Fibroblast of villous mesenchyme (primary cell): ENCODE results near the gene DVL2. TPM values are rescaled to one million over a fixed set of nuclear protein-coding genes. Genes with fewer than 3 reads are reported as not detected.
A peak's percentile ranks its signal among the peaks of the same experiment; 100 is the strongest.
"Not testable (repeated sequence)": the region's sequence is repeated elsewhere in the genome, so short reads cannot be mapped to it uniquely, and the experiment has no call there.

ENCODE experiments used
- DNase-seq: peaks from one replicate; pipeline ENCODE4 v3.0.0-alpha.2; 2010; ENCODE audit warnings: low read depth
- H3K4me3 ChIP-seq: 2 replicates; pipeline ENCODE4 v1.5.1; 2011; ENCODE audit warnings: low read depth, mild to moderate bottlenecking, low read length
- CTCF ChIP-seq: IDR thresholded peaks from 2 replicates; pipeline ENCODE4 v1.5.1; 2012; ENCODE audit warnings: low read depth, mild to moderate bottlenecking, low read length; ENCODE audit not compliant: insufficient read depth
- total RNA-seq: library from RNA; depleted of rRNA; stranded (reverse); fragments of >200 nt; gene quantifications from 2 replicates; pipeline ENCODE4 v1.2.3, GENCODE V29; 2012

Gene DVL2
- total RNA-seq, 1 donor, result 105 TPM

GRCh38 chr17:7249214-7249613 is 14.9 kb upstream of the DVL2 start:
- DNase-seq, result no peak

GRCh38 chr17:7248796-7249195 is 14.5 kb upstream of the DVL2 start:
- no peak for TF ChIP-seq CTCF
- H3K4me3 ChIP-seq, result no peak overlapping the region
- DNase-seq, result no peak

More at GRCh38 chr17:7249214-7249613, 14.9 kb upstream of the DVL2 start:
- no peak for TF ChIP-seq CTCF
- H3K4me3 ChIP-seq, result peak overlapping the region; percentile 18

GRCh38 chr17:7246779-7247178 is 12.5 kb upstream of the DVL2 start:
- no peak for DNase-seq
- TF ChIP-seq CTCF, result no peak
- H3K4me3 ChIP-seq, result no peak overlapping the region

GRCh38 chr17:7243838-7244237 is 9.5 kb upstream of the DVL2 start:
- not testable (repeated sequence) for DNase-seq, H3K4me3 ChIP-seq

GRCh38 chr17:7243453-7243729 is 9.1 kb upstream of the DVL2 start:
- H3K4me3 ChIP-seq, result peak overlapping the region; percentile 98
- TF ChIP-seq CTCF, result no peak
- no peak for DNase-seq

GRCh38 chr17:7242717-7243452 is 8.6 kb upstream of the DVL2 start:
- peak; percentile 98 for DNase-seq
- H3K4me3 ChIP-seq, result peak overlapping the region; percentile 98
- no peak for TF ChIP-seq CTCF

- peak; percentile 95 for DNase-seq
- no peak for TF ChIP-seq CTCF
- peak within 1 kb of the TSS; percentile 98 for H3K4me3 ChIP-seq
Measured at GRCh38 chr17:7241783-7242716, 7.7 kb upstream of the DVL2 start, which contains the start of gene GABARAP. Gene GABARAP, minus strand, starts transcription at chr17:7242449. Its CDS starts 119 bp downstream, at chr17:7242330.
